NCI-H345 treated with DMSO at 0.1 percent for 48 hours (cell line): ENCODE results near the gene SLC23A2.

Source experiments
- DNase-seq: peaks from one replicate; lab custom pipeline; 2025; ENCODE audit not compliant: unreplicated experiment; lab: John Stamatoyannopoulos, UW

Gene SLC23A2

DNA sequence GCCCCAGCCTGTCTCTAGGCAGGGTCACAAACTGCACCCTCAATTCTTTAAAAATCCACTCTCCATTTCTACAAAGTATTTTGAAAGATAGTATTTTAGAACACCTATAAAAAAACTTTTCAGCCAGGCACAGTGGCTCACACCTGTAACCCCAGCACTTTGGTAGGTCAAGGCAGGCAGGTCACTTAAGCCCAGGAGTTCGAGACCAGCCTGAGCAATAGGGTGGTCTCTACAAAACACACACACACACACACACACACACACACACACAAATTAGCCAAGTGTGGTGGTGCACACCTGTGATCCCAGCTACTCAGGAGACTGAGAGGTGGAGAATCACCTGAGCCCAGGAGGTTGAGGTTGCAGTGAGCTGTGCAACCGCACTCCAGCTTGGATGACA is 30.2 kb downstream of the SLC23A2 start:
- no peak for DNase-seq

DNA sequence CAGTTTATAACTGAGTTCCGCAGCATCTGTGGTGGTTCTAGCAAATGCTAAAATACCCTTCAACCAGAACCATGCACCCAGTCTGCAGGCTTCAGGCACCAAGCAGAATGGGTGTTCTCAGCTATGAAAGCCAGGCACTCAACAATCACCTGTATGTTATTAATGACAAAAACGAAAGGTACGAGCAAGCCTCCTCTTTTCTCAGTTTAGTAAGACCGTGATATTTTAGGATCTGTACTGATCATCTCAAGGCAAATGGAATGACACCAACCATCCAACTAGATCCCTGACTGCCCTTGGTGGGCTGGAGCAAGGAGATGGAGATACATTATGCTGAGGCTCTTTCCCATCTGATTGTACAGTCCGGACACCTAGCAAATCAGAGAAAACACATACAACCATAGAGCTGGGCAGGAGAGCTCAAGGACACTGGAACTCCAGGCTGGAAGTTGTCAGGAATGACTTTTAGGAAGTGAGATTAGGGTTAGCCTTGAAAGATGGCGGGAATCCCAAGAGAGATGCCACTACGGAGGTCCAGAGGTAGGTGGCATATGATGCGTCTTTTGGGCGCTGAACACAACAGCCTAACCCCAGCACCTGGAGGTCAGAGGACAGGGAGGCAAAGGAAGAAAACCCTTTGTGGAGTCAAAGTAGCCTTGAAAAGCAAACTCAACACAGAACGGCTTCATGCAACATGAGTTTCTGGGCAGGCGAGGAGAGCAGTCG is 33.4 kb downstream of the SLC23A2 start:
- no peak for DNase-seq

DNA sequence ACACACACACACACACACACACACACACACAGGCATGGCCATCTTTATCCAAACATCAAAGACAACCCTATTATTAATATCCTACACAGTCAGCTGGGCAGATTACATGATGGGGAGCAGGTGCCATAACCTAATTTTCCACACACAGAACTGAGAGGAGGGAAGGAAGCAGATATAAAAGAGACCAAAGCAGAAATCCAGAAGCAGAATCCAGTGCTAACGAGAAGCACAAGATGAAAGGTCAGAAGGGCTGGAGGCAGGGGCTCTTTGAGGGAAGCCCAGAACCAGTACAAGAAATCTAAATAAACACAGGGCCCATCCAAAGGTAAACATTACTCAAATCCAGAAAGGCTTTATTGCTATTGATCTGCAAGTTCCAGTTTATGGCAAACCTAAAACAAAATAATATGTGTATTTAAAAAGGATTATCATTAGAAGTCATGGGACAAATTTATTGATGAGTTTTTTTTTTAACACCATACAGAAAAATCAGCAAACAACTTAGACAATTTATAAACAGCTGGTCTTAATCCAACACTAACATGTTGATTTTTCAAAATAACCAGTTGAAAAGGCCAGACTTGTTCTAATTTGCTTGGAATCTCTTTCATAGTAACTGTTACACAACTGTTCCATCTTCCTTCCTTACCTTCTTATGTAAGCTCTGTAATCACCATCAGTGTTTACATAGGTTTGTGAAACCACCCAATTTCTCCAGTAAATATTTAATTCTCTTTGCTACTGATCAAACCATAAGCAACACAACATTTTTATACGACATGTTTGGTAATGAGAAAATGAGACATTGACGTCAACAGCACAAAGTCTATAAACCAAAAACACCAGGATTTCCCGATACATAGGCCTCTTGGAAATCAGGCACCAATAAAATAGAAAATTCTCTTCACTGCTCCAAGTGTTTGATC is 34.2 kb downstream of the SLC23A2 start:
- DNase-seq = no peak

DNA sequence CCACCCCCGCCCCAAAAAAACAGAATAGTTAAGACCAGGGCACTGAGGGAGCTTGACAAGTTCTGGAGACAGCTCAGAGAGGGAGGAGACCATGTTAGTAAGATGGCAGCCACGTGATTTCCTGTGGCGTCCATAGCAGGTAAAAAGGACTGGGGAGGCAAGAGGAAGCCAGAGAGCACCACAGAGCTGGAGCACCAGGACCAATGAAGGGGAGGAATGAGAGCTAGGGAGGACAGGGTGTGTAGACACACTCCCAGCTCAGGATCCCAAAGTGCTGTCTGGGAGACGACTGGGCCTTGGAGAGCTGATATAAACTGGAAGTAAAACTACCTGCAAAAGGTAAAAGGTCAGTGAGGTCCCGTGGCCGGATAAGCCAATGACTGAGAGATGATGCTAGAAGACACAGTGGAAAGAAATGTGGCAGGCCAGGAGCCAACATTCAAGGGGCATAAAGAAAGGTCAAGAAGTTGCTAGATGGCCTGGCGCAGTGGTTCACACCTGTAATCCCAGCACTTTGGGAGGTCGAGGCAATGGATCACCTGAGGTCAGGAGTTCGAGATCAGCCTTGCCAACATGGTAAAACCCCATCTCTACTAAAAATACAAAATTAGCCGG is 39.0 kb downstream of the SLC23A2 start:
- no peak for DNase-seq

DNA sequence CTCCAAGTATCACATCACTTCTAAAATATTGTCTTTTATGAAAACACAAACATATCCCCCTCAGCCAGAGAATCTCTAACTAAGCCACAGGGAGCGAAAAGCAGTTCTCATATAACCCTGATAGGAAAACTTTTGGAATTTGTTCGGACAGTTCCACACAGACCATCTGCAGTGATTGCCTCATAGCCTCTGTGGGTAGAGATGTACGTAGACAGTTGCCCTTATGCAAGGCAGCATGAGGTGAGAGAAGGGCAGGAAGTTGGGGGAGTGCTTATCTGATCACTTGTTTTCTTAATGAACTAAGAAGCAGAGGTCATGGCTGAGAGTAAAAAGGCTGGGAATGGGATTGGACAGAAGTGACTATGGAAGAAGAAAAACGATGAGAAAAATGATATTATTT is 39.6 kb downstream of the SLC23A2 start:
- DNase-seq = no peak

DNA sequence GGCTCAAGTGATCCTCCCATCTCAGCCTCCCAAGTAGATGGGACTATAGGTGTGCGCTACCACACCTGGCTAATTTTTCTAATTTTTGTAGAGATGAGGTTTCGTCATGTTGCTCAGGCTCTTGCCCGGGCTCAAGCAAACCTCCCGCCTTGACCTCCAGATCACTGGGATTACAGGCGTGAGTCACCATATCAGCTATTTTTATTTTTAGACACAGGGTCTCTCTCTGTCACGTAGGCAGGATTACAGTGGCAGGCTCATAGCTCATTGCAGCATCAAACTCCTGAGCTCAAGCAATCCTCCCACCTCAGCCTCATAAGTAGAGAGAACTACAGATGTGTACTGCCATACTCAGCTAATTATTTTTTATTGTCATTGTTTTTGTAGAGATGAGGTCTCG is 41.7 kb downstream of the SLC23A2 start:
- DNase-seq = no peak

DNA sequence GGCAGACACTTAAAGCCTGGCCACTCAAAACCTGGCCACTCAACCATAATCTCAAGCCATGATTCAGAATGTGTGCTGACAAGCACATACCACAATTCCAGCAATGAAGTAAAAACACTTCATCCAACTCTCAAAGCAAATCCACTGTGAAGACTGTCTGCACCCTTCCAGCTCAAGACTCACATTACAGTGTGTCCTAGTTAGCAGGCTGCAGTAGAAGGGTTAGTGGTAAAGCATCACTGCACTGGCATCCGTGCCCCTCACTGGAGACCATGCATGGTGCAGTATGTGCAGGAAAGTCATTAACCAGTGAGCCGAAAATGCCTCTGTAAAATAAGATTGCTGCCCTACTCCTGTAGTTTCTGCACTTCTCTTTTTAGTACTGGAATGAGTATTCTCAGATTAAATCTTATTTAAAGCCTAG is 43.4 kb downstream of the SLC23A2 start:
- DNase-seq = no peak

DNA sequence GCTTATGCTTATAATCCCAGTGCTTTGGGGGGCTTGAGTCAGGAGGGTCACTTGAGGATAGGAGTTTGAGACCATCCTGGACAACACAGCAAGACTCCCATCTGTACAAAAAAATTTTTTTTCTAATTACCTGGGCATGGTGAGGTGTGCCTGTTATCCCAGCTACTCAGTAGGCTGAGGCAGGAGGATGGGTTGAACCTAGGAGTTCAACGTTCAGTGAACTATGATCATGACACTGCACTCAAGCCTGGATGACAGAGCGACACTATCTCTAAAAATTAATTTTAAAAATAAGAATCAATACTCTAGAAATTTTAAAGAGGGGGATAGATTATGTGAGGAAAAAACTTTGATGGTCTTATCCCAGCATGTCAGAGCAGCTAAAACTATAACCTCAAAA is 44.1 kb downstream of the SLC23A2 start:
- DNase-seq = no peak

DNA sequence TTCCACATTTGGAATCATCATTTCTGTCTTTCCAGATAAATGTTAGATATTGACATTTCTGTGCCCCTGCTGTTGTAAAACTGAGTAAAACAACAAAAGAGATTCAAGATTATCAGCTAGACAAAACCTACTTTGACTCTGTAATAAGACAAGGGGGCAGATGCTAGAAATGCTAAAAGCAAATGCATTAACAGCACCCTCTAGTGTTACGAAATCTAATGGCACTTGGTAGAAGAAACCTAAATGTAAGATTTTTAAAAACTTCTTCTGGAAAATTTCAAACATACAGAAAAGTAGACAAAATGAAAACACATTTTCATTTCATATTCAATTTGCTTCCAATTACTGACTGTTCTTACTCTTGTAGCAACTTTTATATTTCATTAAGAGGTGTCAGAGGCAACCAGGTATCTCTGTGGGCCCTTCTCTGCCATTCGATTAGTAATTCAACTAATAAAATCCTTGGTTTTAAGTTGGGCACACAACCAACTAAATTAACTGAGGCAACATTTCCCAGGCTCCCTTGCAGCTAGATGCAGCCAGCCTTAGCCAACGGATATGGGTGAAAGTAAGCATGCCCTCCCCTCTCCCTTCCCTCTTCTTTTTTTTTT is 45.0 kb downstream of the SLC23A2 start:
- DNase-seq = peak; percentile 66

DNA sequence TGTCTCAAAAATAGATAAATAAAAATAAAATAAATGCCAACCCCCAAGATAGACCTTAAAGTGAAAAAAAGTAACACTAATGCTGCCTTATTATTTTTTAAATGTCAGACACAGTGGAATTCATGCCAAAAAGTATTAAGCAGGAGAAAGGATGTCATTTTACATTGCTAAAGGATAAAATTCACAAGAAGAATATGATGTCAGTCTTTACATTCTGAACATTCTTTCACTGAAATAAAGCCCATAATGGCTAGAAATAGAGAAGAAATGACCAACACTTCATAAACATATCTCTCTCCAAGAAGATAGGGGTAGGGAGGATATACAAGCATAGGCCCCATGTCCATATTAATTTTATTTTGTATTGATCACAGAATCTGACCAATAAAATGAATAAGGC is 47.4 kb downstream of the SLC23A2 start:
- no peak for DNase-seq

DNA sequence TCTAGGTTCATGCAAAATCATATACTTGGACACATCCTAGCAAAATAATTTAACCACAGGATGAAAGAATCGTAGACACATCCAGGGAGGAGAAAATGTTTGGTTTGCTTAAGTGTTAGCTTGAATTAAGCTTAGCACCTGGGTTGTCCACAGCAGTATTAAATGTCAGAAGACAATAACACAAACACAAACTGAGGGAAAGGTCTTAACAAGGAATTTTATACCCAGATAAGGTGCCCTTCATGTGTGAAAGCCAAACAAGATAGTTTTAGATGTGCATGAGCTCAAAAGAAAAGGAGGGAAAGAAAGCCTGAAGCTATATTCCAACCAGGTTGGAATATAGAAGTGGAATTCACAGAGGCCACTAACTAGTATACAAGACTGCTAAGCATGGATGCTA is 49.1 kb downstream of the SLC23A2 start:
- no peak for DNase-seq

DNA sequence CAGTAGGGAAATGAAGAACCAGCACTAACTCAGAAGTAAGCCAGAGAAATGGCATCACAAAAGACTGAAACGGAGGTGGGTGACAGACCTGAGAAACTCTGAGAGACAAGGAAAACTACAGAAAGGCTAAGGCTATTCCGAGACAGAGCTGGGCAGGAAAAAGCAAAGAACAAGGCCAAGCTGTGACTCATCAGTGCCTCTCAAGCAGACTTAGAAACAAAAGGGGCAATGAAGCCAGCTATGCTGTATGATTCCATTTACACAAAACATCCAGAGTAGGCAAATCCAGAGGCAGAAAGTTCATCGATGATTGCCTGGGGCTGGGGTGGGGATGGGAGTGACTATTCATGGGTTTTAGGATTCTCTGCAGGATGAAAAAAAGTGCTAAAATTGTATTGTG is 50.0 kb downstream of the SLC23A2 start:
- no peak for DNase-seq

DNA sequence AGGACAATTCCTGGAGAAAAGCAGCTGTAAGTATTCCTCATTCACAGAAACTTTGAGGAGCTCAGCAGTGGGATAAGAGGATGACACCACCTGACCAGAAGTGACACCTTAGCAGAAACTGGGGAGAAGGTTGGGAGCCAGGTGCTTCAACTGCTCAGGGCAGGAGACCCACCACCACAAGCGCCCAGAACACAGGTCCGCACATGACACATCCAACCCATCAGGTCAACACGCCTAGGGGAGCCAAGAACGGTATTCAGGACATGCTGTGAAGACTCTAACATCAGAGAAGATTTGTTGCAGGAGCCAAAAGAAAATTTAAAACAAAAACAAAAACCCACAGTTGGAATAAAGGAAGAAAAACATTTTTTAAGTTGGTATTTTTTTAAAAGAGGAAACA is 50.5 kb downstream of the SLC23A2 start:
- no peak for DNase-seq

DNA sequence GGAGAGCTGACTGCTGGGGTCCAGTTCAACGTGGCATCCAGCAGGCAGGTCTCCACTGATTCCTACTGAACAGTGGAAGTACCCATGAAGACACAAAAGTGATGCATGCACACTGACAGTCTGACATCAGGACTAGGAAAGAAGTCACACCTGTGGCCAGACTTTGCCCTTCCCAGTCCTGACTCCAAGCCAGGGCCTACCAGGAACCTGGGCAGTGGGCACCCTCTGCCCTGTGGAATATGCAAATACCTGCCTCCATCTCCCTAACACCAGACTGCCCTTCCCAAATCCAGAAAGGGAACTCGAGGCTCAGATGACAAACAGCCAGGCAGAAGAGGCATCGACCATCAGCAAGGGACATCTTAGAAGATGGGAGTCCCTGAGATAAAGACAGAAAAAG is 50.9 kb downstream of the SLC23A2 start:
- DNase-seq = no peak

DNA sequence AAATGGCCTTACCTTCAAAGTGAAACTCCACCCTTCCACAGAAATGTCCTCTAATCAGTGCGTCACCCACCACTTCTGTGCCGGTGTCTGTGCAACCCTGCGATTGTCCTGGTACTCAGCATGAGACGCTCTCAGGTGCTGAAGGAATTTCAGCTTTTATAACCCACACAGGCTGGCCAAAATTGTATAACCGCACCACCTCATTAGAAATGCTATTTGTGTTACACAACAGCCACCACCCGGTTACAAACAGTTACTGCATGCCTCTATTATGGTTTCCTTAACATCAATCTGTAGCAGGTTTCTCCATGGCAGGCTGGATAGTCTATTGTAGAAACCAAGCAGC is 51.5 kb downstream of the SLC23A2 start:
- DNase-seq = no peak

DNA sequence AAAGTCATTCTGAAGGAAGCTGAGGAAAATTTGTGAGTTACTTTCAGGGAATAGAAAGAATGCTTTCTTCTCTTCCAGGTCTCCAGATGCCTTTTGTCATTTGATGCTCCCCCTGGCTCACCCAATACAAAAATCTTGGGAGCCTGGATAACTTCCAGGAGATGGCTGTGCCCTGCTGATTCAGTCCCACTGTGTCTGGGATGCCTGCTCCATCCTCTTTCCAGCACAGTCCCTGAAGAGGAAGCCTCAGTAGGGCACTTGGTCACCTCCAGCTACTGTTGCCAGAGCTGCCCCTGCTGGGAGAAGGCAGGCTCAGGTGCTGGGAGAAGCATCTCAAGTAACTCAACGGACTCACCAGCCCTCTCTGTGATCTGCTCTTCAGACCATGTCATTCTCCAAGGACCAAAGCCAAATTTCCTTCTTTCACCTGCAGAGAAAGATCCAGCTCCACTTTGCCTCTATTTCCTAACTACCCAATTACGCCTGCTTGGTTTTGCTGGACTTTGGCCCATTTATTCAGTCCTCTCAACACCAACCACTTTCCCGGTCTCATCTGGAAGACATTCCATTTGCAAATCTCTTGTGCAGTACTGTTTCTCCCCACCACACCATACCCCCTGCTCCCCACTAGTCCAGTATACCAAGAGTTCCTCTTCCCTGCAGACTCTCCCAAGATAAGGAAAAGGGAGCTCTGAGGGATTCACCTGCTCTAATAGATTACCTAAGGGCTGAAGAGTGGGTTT is 53.3 kb downstream of the SLC23A2 start:
- no peak for DNase-seq

DNA sequence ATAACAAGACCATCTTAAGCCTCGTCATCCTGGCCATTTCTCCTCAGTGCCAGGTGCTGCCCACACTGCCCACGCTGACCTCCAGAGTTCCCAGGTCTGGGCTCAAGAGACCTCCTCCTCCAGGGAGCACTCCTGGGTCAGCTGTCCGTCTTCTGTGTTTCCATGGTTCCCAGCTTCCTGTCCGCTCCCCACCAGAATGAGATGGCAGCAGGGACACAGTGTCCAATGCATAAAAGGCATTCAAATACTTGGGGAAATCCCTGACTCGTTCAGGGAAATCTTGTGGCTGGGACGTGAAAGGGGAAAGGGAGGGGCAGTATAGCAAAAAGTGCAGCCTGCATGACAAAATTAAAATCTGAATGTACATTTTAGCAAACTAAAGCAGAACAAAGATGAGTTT is 54.3 kb downstream of the SLC23A2 start:
- no peak for DNase-seq

DNA sequence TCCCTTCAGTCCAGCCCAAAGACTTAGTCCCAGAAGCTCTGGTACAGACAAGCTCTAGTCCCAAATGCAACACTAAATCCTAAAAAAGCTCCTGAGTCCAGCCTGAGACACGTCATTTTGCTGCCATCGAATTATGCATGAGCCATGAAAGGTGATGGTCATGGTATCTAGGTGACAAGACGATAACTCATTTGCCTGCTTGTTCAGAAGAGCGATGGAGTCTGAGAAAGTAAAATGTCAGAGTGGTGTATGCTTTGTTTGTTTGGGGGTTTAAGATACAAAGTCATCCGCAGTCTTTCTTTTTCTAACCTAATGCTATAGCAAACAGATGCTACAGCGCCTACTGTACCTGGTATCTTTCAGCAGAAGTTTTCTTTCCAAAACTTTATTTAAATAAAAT is 54.7 kb downstream of the SLC23A2 start:
- DNase-seq = no peak

DNA sequence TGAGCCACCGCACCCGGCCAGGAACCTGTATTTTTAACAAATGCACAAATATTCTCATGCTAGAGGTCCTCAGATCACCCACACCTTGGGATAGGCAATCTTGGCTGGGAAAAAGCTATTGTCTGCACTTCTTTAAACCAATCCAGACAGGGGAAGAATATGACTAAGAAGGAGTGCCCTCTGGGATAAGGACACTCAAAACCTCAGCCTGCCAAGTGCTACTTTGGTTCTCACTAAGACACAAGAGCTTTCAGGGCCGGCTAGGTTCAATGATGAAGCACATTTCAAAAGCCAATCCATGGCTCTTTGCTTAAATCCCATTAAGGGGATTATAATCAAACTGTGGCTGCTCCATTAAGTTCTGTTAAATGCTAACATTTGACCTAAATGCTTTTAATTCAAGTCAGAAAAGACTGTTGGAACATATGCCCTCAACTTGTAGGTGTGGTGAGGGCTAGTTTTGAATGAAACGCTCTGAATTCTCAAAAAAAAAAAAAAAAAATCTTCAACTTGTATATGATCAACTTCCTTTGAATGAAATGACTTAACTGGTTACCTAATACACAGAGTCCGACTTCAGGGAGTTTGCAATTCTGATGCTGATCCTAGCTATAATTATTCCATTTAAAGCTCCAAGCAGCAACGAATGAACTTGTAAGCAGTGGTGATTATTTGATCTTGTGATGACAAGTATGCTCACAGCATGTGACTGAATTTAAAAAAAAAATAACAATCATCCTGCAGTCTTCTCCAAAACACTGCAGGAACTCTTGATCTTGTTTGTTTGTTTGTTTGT is 56.6 kb downstream of the SLC23A2 start:
- DNase-seq = no peak

DNA sequence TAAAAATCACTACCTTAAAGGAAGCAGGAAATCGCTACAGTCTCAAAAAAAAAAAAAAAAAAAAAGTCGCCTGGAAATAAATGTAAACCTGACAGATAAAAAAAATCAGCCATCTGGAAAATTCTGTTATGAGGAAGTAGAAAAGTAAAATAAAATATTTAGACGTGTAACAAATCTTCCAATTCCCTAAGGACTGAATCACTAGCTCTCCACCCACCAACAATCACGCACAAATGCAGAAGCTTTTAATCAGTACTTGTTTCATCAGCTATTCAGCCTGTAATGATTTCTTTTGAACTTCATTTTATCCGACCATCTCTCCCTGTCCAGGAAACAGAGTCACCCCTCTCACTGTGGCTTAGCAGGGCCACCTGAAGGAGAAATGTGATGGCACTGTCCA is 59.0 kb downstream of the SLC23A2 start:
- no peak for DNase-seq
